ENCODE measurements around the gene BTG4.

Gene BTG4

GRCh38 chr11:111490496-111490895 is 21.7 kb downstream of the BTG4 start:
- no peak for TF ChIP-seq CTCF (conservative IDR thresholded peaks at IDR 0.05)
- H3K27ac ChIP-seq: no peak overlapping the region

- no peak for TF ChIP-seq CTCF (conservative IDR thresholded peaks at IDR 0.05)
- no peak overlapping the region for H3K27ac ChIP-seq
Observed at GRCh38 chr11:111483431-111483830, 28.8 kb downstream of the BTG4 start.

- TF ChIP-seq CTCF (conservative IDR thresholded peaks at IDR 0.05): peak; percentile 12; the same call in 1 of the 2 replicates
- no peak overlapping the region for H3K27ac ChIP-seq
Observed at GRCh38 chr11:111479666-111480065, 32.5 kb downstream of the BTG4 start.

- no peak overlapping the region for H3K27ac ChIP-seq
- no peak for TF ChIP-seq CTCF (conservative IDR thresholded peaks at IDR 0.05)
Observed at GRCh38 chr11:111477898-111478297, 34.3 kb downstream of the BTG4 start.

GRCh38 chr11:111476956-111477355 is 35.2 kb downstream of the BTG4 start:
- H3K27ac ChIP-seq: no peak overlapping the region
- no peak for TF ChIP-seq CTCF (conservative IDR thresholded peaks at IDR 0.05)

- H3K27ac ChIP-seq: no peak overlapping the region
- no peak for TF ChIP-seq CTCF (conservative IDR thresholded peaks at IDR 0.05)
Observed at GRCh38 chr11:111476366-111476765, 35.8 kb downstream of the BTG4 start.

GRCh38 chr11:111474432-111474831 is 37.8 kb downstream of the BTG4 start:
- TF ChIP-seq CTCF (conservative IDR thresholded peaks at IDR 0.05): no peak
- H3K27ac ChIP-seq: no peak overlapping the region

- TF ChIP-seq CTCF (conservative IDR thresholded peaks at IDR 0.05): no peak
- H3K27ac ChIP-seq: no peak overlapping the region
Observed at GRCh38 chr11:111472228-111472627, 40.0 kb downstream of the BTG4 start.
